Measurements from ENCODE around the gene L3MBTL4. TPM values are rescaled to one million over a fixed set of nuclear protein-coding genes. Genes with fewer than 3 reads are reported as not detected.

L3MBTL4 gene
- total and polyA plus RNA-seq, 7 experiments from 2014 or later = 0.05 to 7.6 (median 0.49) TPM

- ChIA-PET CTCF (no interaction called here), POLR2A (no interaction called here)
- Histone ChIP-seq H3K27ac (ENCODE audit: low read depth, low read length) (no peak overlapping the region), H3K4me1 (ENCODE audit: control insufficient read depth in 2 of 2, insufficient read depth in 2 of 2, low read length in 2 of 2) (no peaks in the 10 kb centered on the region), H3K4me3 (ENCODE audit: low read length) (no peak overlapping the region), H3K36me3 (ENCODE audit: control insufficient read depth in 2 of 3, insufficient read depth in 3 of 3, low read length in 3 of 3) (no peaks in the 10 kb centered on the region), H3K9me3 (ENCODE audit: control insufficient read depth in 2 of 3, low read length in 3 of 3) (no peaks in the 10 kb centered on the region), H3K27me3 (ENCODE audit: control insufficient read depth in 2 of 2, insufficient read depth in 2 of 2, low read length in 2 of 2) (no peaks in the 10 kb centered on the region)
- no peak for DNase-seq
- peaks cover 0 to 7% (median 0%) of the 10 kb centered on the region in 5 donors for H3K36me3 Mint-ChIP-seq
- H3K9me3 Mint-ChIP-seq = peaks cover 0 to 18% (median 7%) of the 10 kb centered on the region in 11 donors
- no peak overlapping the region for H3K4me3 Mint-ChIP-seq
- H3K4me1 Mint-ChIP-seq = no peaks in the 10 kb centered on the region
- no peak for ATAC-seq
- intact Hi-C loops (cut with micrococcal nuclease) = no loop called here
- H3K27me3 Mint-ChIP-seq = peaks cover 0 to 5% (median 0%) of the 10 kb centered on the region in 5 donors
- no peak overlapping the region for H3K27ac Mint-ChIP-seq
These were observed 255.3 kb downstream of the L3MBTL4 start for GRCh38 chr18:6159426-6159825.

- Mint-ChIP-seq H3K4me1 (no peaks in the 10 kb centered on the region), H3K36me3 (peaks cover 0 to 7% (median 0%) of the 10 kb centered on the region in 5 donors), H3K9me3 (peaks cover 0 to 18% (median 7%) of the 10 kb centered on the region in 11 donors), H3K4me3 (no peak overlapping the region), H3K27ac (no peak overlapping the region), H3K27me3 (peaks cover 0 to 5% (median 0%) of the 10 kb centered on the region in 5 donors)
- Histone ChIP-seq H3K27ac (ENCODE audit: low read depth, low read length) (no peak overlapping the region), H3K9me3 (ENCODE audit: control insufficient read depth in 2 of 3, low read length in 3 of 3) (no peaks in the 10 kb centered on the region), H3K27me3 (ENCODE audit: control insufficient read depth in 2 of 2, insufficient read depth in 2 of 2, low read length in 2 of 2) (no peaks in the 10 kb centered on the region), H3K36me3 (ENCODE audit: control insufficient read depth in 2 of 3, insufficient read depth in 3 of 3, low read length in 3 of 3) (no peaks in the 10 kb centered on the region), H3K4me3 (ENCODE audit: low read length) (no peak overlapping the region), H3K4me1 (ENCODE audit: control insufficient read depth in 2 of 2, insufficient read depth in 2 of 2, low read length in 2 of 2) (no peaks in the 10 kb centered on the region)
- intact Hi-C loops (cut with micrococcal nuclease) = no loop called here
- ChIA-PET POLR2A (no interaction called here), CTCF (no interaction called here)
- ATAC-seq (no peak), DNase-seq (no peak)
These were observed 255.8 kb downstream of the L3MBTL4 start for GRCh38 chr18:6158958-6159357.

- Mint-ChIP-seq H3K27ac (no peak overlapping the region), H3K27me3 (peaks cover 0 to 5% (median 0%) of the 10 kb centered on the region in 5 donors), H3K4me3 (no peak overlapping the region), H3K4me1 (no peaks in the 10 kb centered on the region), H3K36me3 (peaks cover 0 to 4% (median 0%) of the 10 kb centered on the region in 5 donors), H3K9me3 (peaks cover 0 to 6% (median 0%) of the 10 kb centered on the region in 11 donors)
- POLR2A ChIA-PET = no interaction called here
- Histone ChIP-seq H3K27ac (ENCODE audit: low read depth, low read length) (no peak overlapping the region), H3K4me3 (ENCODE audit: low read length) (no peak overlapping the region), H3K4me1 (ENCODE audit: control insufficient read depth in 2 of 2, insufficient read depth in 2 of 2, low read length in 2 of 2) (no peaks in the 10 kb centered on the region), H3K27me3 (ENCODE audit: control insufficient read depth in 2 of 2, insufficient read depth in 2 of 2, low read length in 2 of 2) (no peaks in the 10 kb centered on the region), H3K36me3 (ENCODE audit: control insufficient read depth in 2 of 3, insufficient read depth in 3 of 3, low read length in 3 of 3) (no peaks in the 10 kb centered on the region), H3K9me3 (ENCODE audit: control insufficient read depth in 2 of 3, low read length in 3 of 3) (no peaks in the 10 kb centered on the region)
- ATAC-seq (no peak), DNase-seq (no peak)
- intact Hi-C loops (cut with micrococcal nuclease) = no loop called here
- CTCF ChIA-PET = no interaction called here
These were observed 258.3 kb downstream of the L3MBTL4 start for GRCh38 chr18:6156446-6156845.

- CTCF ChIA-PET = no interaction called here
- H3K4me3 Mint-ChIP-seq = no peak overlapping the region
- Histone ChIP-seq H3K27ac (ENCODE audit: low read depth, low read length) (no peak overlapping the region), H3K36me3 (ENCODE audit: control insufficient read depth in 2 of 3, insufficient read depth in 3 of 3, low read length in 3 of 3) (no peaks in the 10 kb centered on the region), H3K27me3 (ENCODE audit: control insufficient read depth in 2 of 2, insufficient read depth in 2 of 2, low read length in 2 of 2) (no peaks in the 10 kb centered on the region), H3K4me1 (ENCODE audit: control insufficient read depth in 2 of 2, insufficient read depth in 2 of 2, low read length in 2 of 2) (no peaks in the 10 kb centered on the region), H3K9me3 (ENCODE audit: control insufficient read depth in 2 of 3, low read length in 3 of 3) (no peaks in the 10 kb centered on the region), H3K4me3 (ENCODE audit: low read length) (no peak overlapping the region)
- intact Hi-C loops (cut with micrococcal nuclease) = no loop called here
- H3K4me1 Mint-ChIP-seq = no peaks in the 10 kb centered on the region
- H3K27ac Mint-ChIP-seq = no peak overlapping the region
- POLR2A ChIA-PET = no interaction called here
- DNase-seq (no peak), ATAC-seq (no peak)
- H3K27me3 Mint-ChIP-seq = peaks cover 0 to 5% (median 0%) of the 10 kb centered on the region in 5 donors
- H3K9me3 Mint-ChIP-seq = peaks cover 0 to 6% (median 0%) of the 10 kb centered on the region in 11 donors
- H3K36me3 Mint-ChIP-seq = peaks cover 0 to 4% (median 0%) of the 10 kb centered on the region in 5 donors
These were observed 259.0 kb downstream of the L3MBTL4 start for GRCh38 chr18:6155707-6156106.

GRCh38 chr18:6150430-6150829, 264.3 kb downstream of the L3MBTL4 start:
- no peak for DNase-seq
- Mint-ChIP-seq H3K9me3 (peaks cover 0 to 7% (median 4%) of the 10 kb centered on the region in 11 donors), H3K4me1 (no peaks in the 10 kb centered on the region), H3K27me3 (no peaks in the 10 kb centered on the region), H3K4me3 (no peak overlapping the region), H3K27ac (no peak overlapping the region), H3K36me3 (peaks cover 0 to 4% (median 0%) of the 10 kb centered on the region in 5 donors)
- Histone ChIP-seq H3K27me3 (ENCODE audit: control insufficient read depth in 2 of 2, insufficient read depth in 2 of 2, low read length in 2 of 2) (no peaks in the 10 kb centered on the region), H3K27ac (ENCODE audit: low read depth, low read length) (no peak overlapping the region), H3K4me3 (ENCODE audit: low read length) (no peak overlapping the region), H3K36me3 (ENCODE audit: control insufficient read depth in 2 of 3, insufficient read depth in 3 of 3, low read length in 3 of 3) (no peaks in the 10 kb centered on the region), H3K4me1 (ENCODE audit: control insufficient read depth in 2 of 2, insufficient read depth in 2 of 2, low read length in 2 of 2) (no peaks in the 10 kb centered on the region), H3K9me3 (ENCODE audit: control insufficient read depth in 2 of 3, low read length in 3 of 3) (no peaks in the 10 kb centered on the region)
- intact Hi-C loops (cut with micrococcal nuclease) = no loop called here
- ATAC-seq = no peak
- CTCF ChIA-PET = no interaction called here
- POLR2A ChIA-PET = interaction anchor here (0.6 kb wide), 1 partner anchor 216 kb away, joined by 3 read pairs; no protein-coding TSS in a partner anchor

GRCh38 chr18:6146307-6146661, 268.4 kb downstream of the L3MBTL4 start:
- Histone ChIP-seq H3K9me3 (ENCODE audit: control insufficient read depth in 2 of 3, low read length in 3 of 3) (no peaks in the 10 kb centered on the region), H3K27me3 (ENCODE audit: control insufficient read depth in 2 of 2, insufficient read depth in 2 of 2, low read length in 2 of 2) (no peaks in the 10 kb centered on the region), H3K27ac (ENCODE audit: low read depth, low read length) (no peak overlapping the region), H3K4me3 (ENCODE audit: low read length) (no peak overlapping the region), H3K4me1 (ENCODE audit: control insufficient read depth in 2 of 2, insufficient read depth in 2 of 2, low read length in 2 of 2) (no peaks in the 10 kb centered on the region), H3K36me3 (ENCODE audit: control insufficient read depth in 2 of 3, insufficient read depth in 3 of 3, low read length in 3 of 3) (no peaks in the 10 kb centered on the region)
- Mint-ChIP-seq H3K27ac (no peak overlapping the region), H3K4me3 (no peak overlapping the region), H3K4me1 (no peaks in the 10 kb centered on the region), H3K36me3 (no peaks in the 10 kb centered on the region), H3K27me3 (no peaks in the 10 kb centered on the region), H3K9me3 (peaks cover 0 to 5% (median 0%) of the 10 kb centered on the region in 11 donors)
- ChIA-PET CTCF (no interaction called here), POLR2A (no interaction called here)
- DNase-seq (no peak), ATAC-seq (no peak)
- intact Hi-C loops (cut with micrococcal nuclease) = no loop called here

GRCh38 chr18:6145645-6146306, 268.9 kb downstream of the L3MBTL4 start:
- intact Hi-C loops (cut with micrococcal nuclease) = no loop called here
- ChIA-PET CTCF (interaction anchor here (0.6 kb wide), 1 partner anchor 1506 kb away, joined by 5 read pairs; no protein-coding TSS in a partner anchor), POLR2A (no interaction called here)
- no peaks in the 10 kb centered on the region for H3K4me1 ChIP-seq (ENCODE audit: control insufficient read depth in 2 of 2, insufficient read depth in 2 of 2, low read length in 2 of 2)
- DNase-seq = no peak
- H3K27me3 ChIP-seq (ENCODE audit: control insufficient read depth in 2 of 2, insufficient read depth in 2 of 2, low read length in 2 of 2) = no peaks in the 10 kb centered on the region
- no peaks in the 10 kb centered on the region for H3K27me3 Mint-ChIP-seq
- H3K4me1 Mint-ChIP-seq = no peaks in the 10 kb centered on the region
- peaks cover 0 to 5% (median 0%) of the 10 kb centered on the region in 11 donors for H3K9me3 Mint-ChIP-seq
- no peak overlapping the region for H3K27ac Mint-ChIP-seq
- H3K9me3 ChIP-seq (ENCODE audit: control insufficient read depth in 2 of 3, low read length in 3 of 3) = no peaks in the 10 kb centered on the region
- no peaks in the 10 kb centered on the region for H3K36me3 ChIP-seq (ENCODE audit: control insufficient read depth in 2 of 3, insufficient read depth in 3 of 3, low read length in 3 of 3)
- H3K4me3 Mint-ChIP-seq = no peak overlapping the region
- H3K27ac ChIP-seq (ENCODE audit: low read depth, low read length) = no peak overlapping the region
- no peak overlapping the region for H3K4me3 ChIP-seq (ENCODE audit: low read length)
- no peak for ATAC-seq
- H3K36me3 Mint-ChIP-seq = no peaks in the 10 kb centered on the region

Data from naive thymus-derived CD4-positive, alpha-beta T cell (primary cell).